Activated CD4-positive, alpha-beta T cell treated with anti-CD3 and anti-CD28 coated beads for 4 hours (primary cell): ENCODE results near the gene CEP128.

ENCODE experiments used
- DNase-seq, 2 donors: peaks; one replicate each; pipeline ENCODE4 v3.0.0-alpha.2; 2020

CEP128 gene

DNA sequence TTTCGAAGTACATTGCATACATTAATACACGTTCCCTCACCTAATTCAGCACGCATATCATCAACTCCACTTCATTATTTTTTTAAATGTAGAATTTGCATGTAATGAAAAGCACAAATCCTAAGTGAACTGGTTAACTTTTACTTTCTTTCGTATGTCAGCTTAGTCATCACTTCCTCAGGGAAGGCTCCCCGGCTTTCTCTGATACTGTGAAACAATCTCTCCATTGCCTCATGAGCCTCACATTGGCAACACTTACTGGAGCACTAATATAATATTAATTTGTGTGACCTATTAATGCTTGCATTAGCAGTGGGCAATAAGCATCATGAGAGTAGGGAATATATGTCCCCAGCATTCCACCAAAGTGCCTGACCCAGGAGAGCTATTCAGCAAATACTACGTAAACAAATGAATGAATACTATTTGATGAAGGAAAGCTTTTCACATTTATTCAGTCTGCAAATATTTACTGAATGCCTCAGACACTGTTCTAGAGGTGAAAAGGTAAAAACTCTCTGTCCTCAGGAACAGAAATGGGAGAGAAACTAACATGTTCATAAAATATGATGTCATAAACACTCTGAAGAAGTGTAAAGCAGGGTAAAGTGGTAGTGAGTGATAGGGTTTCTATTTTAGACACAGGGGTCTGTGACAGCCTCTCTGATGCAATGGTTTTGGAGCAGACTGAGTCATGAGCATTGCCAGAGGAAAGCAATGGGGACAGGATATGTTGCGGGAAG is 402.7 kb downstream of the CEP128 start:
- DNase-seq = no peak

DNA sequence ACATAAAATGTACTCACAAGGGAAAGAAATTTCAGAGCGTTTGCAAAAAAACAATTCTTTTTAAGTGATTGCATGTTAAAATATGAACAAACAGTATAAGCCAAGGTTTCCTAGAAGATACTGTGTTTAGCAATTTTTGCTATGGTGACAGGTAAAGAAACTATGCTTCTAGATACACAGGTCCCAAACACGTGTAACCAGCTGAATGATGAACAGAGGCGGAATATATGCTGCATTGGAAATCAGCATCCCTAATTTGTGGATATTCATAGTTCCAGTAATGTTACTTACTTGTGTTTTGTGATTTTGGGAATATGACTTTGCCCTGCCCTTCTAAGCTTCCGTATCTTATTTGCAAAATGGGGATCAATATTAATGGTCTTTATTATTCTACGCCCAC is 403.9 kb downstream of the CEP128 start:
- DNase-seq = no peak

DNA sequence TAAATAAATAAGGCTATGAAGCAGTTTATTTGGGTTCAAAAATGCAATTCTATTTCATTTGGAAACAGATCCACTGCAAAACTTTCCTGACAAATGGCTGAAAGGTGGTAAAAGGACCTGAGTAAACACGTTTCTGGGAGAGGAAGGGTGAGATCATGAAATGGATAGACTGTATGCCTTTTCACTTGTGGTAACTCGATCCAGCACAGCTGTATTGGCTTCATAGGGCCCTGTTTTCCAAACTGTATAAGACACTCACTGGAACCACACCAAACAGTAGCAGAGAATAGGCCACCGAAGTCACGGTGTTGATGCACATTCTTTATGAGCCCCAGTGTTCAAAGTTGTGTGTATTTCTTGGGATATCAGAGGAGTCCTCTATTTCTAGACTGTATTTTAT is 405.1 kb downstream of the CEP128 start:
- no peak for DNase-seq

DNA sequence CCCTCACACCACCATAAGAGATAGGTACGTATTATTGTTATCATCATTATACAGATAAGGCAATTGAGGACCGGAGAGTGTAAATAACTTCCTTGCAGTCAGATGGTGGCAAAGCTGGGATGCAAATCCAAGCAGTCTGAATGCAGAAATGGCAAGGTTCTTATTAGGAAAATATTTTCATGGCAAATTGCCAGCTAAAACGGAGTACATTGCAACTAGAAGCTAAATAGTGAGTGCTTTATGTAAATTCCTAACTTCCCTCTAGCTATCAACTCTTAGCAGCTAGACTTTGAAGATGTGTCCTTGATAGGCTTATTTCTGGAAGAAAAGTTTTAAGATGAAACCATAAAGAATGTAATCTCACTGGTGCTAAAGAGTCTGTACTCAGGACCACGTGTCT is 406.4 kb downstream of the CEP128 start:
- DNase-seq = no peak

DNA sequence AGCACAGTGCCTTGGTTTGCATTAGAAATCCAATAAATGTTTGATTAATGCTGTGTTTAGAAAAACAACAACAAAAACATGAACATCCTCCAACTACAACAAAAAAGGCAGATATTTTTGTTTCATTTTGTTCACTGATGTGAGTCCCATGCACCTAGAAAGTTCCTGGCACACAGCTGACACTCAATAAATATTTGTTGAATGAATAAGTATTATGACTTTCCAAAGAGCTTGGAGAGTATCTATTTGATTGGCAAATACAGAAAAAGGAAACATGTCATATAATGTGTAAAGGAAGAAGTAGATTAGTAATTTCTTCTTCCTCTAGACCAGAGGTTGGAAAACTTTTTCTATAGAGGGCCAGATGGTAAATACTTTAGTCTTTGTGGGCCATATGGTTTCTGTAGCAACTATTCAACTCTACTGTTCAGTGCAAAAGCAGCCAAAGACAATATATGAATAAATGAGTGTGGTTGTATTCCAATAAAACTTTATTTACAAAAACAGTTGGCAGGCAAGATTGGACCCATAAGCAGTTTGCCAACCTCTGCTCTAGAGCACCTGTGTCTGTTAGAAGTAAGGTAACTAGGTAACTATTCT is 417.9 kb downstream of the CEP128 start:
- DNase-seq = no peak

DNA sequence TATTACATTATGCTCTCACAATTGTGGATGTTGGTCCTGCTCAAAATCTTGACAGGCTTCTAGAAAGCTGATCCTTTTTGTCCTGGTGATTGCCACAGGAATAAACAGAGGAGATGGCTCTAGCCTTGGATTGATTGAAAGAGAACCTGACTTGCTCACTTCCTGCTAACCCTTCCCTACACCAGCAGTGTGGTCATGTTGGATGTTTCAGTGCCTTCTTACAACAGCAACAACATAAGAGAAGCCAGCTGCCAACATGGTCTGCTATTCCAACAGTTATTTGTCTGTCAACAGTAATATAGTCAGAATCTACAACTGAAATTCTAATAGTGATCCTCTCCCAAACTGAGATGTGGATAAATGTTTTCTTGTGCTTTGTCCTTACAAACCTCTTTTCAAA is 418.6 kb downstream of the CEP128 start:
- no peak for DNase-seq

DNA sequence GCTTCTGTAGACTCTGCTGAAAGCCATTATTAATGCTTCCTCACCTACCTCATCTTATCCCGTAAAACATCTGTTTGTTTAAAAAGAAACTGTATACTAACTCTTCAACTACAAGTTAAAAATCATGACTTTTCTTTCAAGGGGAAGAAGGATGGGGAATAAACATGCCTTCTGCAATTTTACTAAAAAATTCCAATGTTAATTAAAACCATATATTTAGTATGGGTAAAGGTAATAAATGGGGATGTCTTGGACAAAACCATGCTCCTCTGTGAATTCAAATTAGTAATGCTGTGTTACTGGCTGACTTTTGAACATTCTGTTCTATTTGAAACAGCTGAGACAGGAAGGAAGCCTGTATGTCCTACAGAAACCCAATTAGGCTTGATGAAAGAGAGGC is 419.1 kb downstream of the CEP128 start:
- no peak for DNase-seq

DNA sequence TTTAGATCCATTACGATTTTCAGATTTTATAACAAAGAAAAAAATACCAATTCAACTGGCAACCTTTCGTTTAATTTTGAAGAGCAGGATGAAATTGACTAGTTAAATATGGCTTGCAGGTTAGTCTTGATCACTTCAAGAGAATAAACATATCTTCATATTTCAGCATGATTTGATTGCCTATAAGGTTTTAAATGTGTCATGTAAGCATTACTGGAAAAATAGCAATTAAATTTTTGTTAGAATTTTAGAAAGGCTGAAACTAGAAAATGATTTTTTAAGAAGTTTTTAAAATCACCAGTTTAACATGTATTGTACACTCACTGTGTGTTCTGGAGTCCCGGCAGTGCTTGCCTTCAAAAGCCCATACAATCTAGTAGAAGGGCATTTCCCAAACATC is 420.1 kb downstream of the CEP128 start:
- DNase-seq = no peak

DNA sequence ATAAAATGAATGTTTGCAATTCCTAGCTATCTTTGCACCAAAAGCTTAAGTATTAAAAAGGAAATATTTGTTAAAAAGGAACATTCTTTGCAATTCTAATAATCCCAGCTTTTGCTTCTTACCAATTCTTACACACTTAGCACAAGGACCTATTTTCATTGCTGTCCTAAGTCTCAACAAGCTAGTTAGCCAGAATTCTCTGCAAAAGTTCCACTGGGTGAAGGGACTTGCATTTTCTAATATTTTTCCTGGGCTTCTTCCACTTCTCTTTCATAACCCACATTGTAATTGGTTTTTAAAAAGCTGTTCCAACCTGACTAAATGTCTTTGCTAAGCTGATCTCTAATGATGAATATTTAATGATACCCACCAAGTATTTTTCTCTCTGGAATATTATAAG is 422.5 kb downstream of the CEP128 start:
- no peak for DNase-seq

DNA sequence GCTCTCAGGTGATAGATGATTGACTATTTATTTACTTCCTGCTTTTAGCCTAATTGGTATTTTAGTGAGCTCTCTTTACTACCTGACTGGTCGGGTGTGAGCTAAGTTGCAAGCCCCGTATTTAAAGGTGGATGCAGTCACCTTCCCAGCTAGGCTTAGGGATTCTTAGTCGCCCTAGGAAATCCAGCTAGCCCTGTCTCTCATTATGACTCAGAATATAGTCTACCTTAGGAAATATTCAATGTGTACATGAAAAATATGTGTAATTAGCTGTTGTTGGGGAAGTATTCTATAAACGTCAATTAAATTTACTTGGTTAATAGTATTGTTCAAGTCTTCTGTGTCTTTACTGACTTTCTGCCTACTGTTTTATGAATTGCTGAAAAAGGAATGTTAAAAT is 423.4 kb downstream of the CEP128 start:
- DNase-seq = no peak

DNA sequence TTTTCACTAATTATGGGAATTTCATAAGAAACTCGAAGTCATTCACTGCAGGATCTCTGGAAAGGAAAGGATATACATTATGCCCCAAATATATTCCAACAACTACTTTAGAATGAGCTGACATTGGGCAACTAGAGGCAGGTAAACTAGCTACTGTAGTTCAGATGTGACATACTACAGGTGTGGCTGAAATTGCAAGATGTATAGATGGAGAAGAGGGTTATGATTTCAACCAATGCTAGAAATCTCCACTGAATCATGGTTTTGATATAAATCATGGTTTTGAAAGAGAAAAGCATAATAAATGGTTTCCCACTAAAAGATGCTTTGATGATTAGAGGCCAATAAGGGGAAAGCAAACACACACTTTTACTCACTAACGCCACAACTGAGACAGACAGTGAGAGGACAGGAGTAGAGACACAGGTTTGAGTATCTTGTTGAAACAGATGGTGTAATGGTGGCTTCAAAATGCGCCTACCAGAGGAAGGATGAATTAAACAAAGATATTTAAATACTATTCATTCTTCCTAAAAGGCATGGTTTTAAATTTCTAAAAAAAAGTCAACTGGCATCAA is 434.2 kb downstream of the CEP128 start:
- no peak for DNase-seq

DNA sequence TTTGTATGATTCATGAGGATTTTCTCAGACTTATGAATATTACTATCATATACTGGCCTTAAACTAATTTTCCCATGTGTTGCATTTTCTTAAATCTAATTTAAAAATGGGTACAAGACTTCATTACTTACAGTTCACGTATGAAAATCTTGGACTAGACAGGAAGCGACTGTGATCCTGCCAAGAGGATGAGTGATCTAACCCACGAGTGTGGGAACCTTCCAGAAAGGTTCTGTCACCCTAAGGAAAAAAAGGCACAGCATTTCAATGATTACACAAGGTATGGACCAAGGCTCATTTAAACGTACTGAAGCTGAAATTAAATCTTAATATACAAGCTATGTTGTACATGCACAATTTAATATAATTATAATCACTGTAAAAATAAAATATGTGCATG is 436.8 kb downstream of the CEP128 start:
- DNase-seq = no peak

DNA sequence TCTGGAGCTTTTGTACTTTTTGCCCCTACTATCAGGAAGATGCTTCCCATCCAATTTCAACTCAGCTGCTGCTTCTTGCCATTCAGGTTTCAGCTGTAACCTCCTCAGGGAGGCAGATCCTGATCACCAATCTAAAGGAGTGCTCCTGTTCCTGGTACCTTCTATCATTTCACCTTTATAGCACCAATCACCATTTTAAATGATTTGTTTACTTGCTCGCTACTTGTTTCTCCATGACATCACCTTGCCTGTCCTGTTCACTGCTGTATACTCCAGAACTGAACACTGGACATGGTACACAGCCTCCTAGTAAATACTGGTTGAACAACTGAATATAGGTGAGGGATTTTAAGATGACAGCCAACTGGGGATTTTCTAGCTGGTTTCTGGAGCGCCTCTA is 443.0 kb downstream of the CEP128 start:
- no peak for DNase-seq

DNA sequence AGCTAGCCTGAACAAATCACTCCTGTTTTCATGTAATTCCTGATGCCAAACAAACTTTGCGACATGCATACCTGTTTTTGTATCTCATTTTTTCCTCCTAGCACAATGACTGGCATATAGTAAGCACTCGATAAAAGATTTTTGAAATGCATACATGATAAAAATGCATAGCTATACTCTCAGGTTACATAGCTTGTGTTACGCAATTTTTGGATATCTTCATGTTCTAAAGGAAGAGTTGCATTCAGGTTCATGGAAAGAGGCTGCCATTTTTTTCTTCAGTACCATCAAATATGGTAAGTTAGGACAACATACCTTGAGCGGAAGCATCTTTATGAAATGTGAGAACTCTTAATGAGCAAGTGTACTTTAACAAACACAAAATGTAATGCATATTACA is 445.4 kb downstream of the CEP128 start:
- no peak for DNase-seq

DNA sequence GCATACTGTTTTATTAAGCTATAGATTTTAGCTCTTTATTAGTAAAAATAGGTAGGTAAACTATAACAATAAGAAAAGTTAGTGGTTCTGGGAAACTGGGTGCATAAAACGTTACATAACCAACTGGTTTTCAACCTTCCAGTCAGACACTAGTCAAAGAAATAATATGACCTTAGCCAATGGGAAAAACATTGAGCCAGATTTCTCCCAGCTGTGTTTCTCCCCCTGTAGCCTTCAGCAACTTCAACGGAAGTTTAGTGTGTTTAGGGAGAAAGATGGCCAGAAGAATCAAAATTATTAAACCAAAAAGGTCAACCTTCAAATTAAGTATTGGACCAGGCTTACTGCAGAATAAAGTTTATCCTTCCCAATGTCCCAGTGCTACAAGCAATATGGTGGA is 446.8 kb downstream of the CEP128 start:
- no peak for DNase-seq

DNA sequence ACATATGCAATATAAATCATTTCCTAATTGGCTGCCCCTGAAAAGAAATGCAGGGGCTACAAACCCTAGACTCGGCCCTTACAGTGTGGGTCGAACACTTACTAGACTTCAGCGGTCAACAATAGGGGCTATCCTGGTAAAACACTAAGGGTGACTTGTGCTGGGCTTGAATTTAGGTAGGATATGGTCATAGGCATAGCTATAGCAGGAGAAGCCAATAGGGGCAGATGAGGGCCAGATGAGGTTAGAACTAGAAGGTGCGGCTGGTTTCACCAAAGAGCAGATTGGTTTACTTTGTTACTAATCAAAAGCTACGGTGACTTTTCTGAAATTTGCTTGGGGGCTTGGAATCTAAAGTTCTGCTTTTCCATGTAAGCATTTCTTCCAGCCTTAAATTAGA is 447.9 kb downstream of the CEP128 start:
- no peak for DNase-seq

DNA sequence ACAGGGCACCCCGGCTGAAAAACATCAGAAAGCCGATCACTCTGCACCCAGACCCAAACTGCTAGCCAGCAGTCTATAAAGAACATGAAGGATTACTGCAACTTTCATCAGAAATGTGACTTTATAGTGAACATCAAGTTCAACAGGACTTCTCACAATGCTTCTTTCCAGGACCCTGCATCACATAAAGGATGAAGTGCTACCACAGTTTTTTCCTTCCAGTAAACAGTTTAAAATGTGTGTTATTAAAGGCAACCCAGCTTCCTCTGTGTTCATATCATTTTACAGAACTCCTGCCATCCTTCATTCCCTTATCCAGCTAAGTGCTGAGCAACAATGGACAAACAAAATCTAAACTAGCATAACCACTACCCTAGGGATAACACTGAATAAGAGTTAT is 449.9 kb downstream of the CEP128 start:
- DNase-seq = no peak

DNA sequence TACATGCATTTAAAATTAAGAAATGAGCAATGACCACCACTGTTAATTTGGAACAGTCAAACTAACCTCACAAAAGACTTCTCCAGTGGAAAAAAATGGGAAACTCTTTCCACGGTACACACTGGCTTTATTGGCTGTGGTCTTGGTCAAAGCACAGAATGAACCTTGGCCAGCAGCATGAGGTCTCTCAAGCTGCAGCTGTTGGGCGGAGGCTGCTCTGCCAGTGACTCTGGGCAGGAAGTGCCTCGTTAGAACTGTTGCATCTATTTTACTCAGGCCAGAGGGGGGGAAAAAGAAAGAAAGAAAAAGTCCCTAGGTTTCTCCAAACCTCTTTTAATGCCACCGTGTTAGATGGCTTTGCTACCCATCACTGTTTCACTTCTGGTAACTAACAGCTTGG is 450.4 kb downstream of the CEP128 start:
- DNase-seq = no peak

DNA sequence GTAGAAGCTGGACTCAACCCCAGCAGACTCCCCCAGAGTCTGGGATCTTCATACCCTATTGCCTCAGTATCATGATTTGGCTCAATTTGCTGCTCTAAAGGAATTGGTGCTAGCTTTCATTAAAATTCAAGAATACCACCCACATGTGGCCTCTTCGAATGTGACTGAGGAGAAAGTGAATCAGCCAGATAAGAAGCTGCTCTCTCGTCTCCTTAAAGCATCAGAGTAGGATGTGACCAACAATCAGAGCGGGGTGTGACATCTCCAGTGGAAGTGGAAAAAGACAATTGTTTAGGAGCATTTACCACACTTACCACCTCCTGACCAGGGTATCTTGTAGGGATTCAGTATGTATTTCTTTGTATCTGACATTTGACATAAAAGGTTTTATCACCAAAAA is 452.0 kb downstream of the CEP128 start:
- no peak for DNase-seq

DNA sequence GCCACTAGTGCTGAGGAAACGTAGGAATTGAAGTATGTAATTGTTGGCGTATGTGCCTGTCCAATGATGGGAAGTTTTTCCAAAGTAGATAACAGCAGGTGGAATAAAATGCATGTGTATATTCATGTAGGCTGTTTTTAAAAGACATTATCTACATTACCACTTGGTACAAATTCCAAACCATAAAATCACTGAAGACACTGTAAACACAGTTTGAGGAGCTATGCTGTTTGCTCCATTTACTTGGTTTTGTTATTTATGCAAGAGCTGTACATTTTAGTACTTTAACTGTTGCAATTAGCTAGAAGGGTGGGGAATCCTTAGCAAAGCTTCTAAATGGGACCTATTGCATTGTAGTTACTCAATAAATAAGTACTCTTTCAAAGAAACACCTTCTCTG is 455.8 kb downstream of the CEP128 start:
- DNase-seq = no peak

DNA sequence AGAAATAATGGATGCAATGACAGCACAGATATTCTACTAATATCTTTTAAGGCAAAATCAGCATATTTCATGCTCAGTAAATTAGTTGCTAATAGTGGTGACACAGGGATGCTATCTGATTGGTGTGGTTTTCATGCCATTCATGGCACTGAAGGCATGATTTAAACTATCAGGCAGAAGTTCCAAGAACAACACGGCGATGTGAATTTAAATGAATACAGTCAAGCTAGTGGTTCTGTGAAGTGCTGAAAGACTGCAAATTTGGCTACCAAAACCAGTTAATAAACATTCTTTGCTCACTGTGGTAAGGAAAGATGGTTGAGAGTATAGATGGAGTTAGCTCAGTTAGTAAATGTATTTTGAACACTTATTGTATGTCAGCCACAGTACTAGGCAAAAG is 458.2 kb downstream of the CEP128 start:
- DNase-seq = no peak

DNA sequence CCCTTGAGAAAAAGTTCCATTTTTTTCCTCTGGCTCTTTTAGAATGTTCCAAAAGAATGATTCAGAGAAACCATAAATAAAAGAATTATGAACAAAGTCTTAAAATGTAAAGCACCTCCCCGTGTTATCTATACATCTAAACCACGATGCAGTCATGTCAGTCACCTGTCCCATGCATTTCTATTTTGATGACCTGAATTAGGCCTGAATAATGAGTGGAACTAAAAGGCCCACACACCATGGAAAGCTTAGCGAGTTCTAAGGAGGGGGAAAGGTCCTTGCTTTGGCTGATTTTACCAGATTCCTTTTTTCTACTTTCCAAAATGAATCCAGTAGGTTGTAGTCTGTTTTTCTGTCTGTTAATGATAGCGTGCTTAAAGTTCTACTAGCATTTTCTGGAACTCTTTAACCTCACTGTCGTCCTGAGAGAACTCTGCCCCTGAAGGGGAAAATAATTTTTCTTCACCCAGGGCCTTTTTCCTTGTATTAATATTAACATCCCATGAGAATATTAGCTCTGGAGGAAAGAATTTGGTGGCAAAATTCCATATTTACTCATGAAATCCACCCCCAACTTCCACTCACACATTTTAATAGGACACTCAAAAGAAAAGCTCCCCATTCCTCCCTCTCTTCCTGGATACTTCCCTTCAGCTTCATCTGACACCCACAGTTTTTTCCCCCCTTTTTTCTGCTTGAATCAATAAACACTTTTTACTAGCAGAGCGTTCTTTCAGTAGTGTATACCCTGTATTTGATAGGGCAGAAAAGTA is 464.0 kb downstream of the CEP128 start:
- no peak for DNase-seq

DNA sequence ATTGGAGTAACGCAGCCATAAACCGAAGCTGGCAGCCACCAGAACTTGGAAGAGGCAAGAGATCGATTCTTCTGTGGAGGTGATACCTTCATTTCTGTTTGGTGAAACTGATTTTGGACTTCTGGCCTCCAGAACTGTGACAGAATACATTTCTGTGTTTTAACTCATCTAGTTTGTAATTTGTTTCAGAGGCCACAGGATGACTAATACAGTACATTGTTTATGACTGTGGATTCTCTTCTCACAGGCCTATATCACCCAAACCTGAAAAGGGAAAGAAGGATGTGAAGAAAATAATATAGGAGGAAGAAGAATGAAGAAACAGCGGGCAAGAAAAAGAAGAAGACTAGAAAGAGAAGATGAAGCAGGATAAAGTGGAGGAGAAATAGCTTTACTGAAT is 466.5 kb downstream of the CEP128 start:
- DNase-seq = no peak
